GM23248 (cell line): ENCODE results near the gene LRRC43.

Experiments
- EZH2 ChIP-seq: fragments of 200-600 bp; sonication (generic); IDR thresholded peaks from 2 replicates; pipeline ENCODE4 v1.6.1; 2018; ENCODE audit warnings: antibody characterized with exemption, mild to moderate bottlenecking; ENCODE audit not compliant: insufficient read depth, poor library complexity, severe bottlenecking
- EZH2phosphoT487 ChIP-seq: fragments of 200-600 bp; sonication (generic); IDR thresholded peaks from 2 replicates; pipeline ENCODE4 v1.6.1; 2018; ENCODE audit warnings: antibody characterized with exemption, moderate library complexity, mild to moderate bottlenecking, low read depth; ENCODE audit not compliant: insufficient read depth

GRCh38 chr12:122206111-122206881 is 23.4 kb downstream of the LRRC43 start:
- TF ChIP-seq EZH2phosphoT487 (no peak), EZH2 (no peak)
